ENCODE measurements around the gene NPAS3.

GRCh38 chr14:33480071-33480886 lies 541.6 kb downstream of the NPAS3 start:
- TF ChIP-seq, protein P1, sequence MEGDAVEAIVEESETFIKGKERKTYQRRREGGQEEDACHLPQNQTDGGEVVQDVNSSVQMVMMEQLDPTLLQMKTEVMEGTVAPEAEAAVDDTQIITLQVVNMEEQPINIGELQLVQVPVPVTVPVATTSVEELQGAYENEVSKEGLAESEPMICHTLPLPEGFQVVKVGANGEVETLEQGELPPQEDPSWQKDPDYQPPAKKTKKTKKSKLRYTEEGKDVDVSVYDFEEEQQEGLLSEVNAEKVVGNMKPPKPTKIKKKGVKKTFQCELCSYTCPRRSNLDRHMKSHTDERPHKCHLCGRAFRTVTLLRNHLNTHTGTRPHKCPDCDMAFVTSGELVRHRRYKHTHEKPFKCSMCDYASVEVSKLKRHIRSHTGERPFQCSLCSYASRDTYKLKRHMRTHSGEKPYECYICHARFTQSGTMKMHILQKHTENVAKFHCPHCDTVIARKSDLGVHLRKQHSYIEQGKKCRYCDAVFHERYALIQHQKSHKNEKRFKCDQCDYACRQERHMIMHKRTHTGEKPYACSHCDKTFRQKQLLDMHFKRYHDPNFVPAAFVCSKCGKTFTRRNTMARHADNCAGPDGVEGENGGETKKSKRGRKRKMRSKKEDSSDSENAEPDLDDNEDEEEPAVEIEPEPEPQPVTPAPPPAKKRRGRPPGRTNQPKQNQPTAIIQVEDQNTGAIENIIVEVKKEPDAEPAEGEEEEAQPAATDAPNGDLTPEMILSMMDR (conservative IDR thresholded peaks at IDR 0.05; ENCODE audit: low read length) = no peak
- no peak for TF ChIP-seq EZH2phosphoT487 (IDR thresholded peaks at IDR 0.05; ENCODE audit: borderline replicate concordance, low read depth, low read length)
